ENCODE results near the gene SLC49A4. TPM values are rescaled to one million over a fixed set of nuclear protein-coding genes. Genes with fewer than 3 reads are reported as not detected.
"Not testable (repeated sequence)": the region's sequence is repeated elsewhere in the genome, so short reads cannot be mapped to it uniquely, and the experiment has no call there.

SLC49A4 gene
- 1 to 10 TPM; 1.9 TPM for total RNA-seq

- ChIA-PET POLR2A (interaction anchor here (0.6 to 0.7 kb wide), 2 partner anchors 63 to 787 kb away, joined by 3 read pairs; no protein-coding TSS in a partner anchor), CTCF (no interaction called here)
Observed at GRCh38 chr3:122794779-122795673, at the start of gene SLC49A4. Gene SLC49A4 (plus strand): TSS chr3:122795069. CDS start chr3:122795193, 124 bp downstream.

DNA sequence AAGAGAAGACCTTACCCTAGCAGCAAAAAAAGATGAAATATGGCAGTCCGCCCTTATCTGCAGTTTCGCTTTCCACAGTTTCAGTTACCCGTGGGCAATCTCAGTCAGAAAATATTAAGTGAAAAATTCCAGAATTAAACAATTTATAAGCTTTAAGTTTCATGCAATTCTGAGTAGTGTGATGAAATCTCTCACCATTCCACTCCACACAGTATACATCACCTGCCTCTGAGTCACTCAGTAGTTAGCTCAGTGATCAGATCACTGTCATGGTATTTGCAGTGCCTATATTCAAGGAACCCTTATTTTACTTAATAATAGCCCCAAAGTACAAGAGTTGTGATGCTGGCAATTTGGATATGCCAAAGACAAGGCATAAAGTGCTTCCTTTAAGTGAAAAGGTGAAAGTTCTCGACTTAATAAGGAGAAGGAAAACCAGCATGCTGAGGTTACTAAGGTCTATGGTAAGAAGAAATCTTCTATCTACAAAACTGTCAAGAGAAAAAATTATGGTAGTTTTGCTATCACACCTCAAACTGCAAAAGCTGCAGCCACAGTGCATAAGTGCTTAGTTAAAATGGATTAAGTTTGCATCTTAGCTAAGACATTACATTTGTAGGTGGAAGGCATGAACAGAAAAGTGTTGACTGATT is 49.4 kb upstream of the SLC49A4 start:
- POLR2A ChIA-PET = interaction anchor here (0.7 kb wide), 1 partner anchor 65 kb away, joined by 6 read pairs; the partner anchor contains the start of gene PARP14
- CTCF ChIA-PET = interaction anchor here (0.6 kb wide), 1 partner anchor 453 kb away, joined by 3 read pairs; no protein-coding TSS in a partner anchor

GRCh38 chr3:122747295-122747694 is 47.6 kb upstream of the SLC49A4 start:
- CTCF ChIA-PET, POLR2A ChIA-PET: not testable (repeated sequence)

- CTCF ChIA-PET = no interaction called here
- POLR2A ChIA-PET = no interaction called here
Observed at GRCh38 chr3:122748347-122748746, 46.5 kb upstream of the SLC49A4 start.

- CTCF ChIA-PET = interaction anchor here (0.8 to 1.3 kb wide), 3 partner anchors 148 to 273 kb away, joined by 3 to 6 read pairs (median 4); partner anchors contain the start of gene SEMA5B
- POLR2A ChIA-PET = interaction anchor here (0.7 kb wide), 1 partner anchor 85 kb away, joined by 5 read pairs; no protein-coding TSS in a partner anchor
Observed at GRCh38 chr3:122754929-122755328, 39.9 kb upstream of the SLC49A4 start.

DNA sequence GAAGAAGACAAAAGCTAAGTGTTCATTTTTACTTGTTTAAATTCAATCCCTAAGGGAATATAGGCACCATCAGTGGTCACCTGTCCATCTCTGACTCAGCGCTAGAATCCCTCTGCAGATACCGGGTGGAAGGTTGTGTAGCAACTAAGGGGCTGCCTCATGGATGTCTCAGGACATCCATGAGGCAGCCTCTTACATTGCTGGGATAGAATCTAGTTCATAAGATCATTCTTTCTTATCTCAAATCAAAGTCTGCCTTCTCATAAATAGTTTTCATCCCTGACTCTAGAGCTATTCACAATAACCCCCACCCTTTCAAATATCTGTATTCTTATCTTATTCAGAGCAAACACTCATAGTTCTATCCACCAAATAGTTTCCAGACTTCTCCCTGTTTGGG is 39.4 kb upstream of the SLC49A4 start:
- CTCF ChIA-PET = interaction anchor here (0.8 to 1.3 kb wide), 2 partner anchors 148 to 272 kb away, joined by 4 to 6 read pairs; partner anchors contain the start of gene SEMA5B
- POLR2A ChIA-PET = interaction anchor here (0.7 kb wide), 1 partner anchor 85 kb away, joined by 5 read pairs; no protein-coding TSS in a partner anchor

DNA sequence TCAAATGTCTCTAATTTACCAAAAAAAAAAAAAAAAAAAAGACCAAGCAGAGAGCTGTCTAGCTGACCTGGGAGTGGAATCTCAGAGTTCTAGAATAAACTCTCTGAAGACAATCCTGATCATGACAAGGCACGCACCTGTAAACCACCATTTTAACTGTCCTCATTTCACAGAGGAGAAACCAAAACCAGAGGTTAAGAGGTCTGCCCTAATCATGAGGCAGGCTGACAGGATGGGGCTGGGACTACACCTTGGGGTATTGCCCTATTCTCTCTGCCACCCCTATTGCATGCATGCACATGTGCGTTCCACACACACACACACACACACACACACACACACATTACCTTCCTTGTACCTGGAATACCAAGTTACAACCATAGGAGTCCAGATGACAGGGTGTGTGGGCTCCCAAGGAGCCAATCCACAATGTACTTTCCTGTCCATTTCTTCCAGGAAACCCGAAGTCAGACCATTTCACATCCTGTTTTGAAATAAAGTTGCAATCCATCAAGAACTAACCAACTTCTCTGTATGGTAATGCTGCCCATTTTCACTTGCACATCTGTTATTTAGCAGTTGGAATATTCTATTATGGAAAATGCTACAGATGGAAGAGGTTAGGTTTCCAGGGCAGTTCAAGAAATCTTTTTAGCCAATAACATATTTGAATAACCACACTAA is 35.9 kb upstream of the SLC49A4 start:
- CTCF ChIA-PET = no interaction called here
- POLR2A ChIA-PET = no interaction called here

- POLR2A ChIA-PET = interaction anchor here (0.5 kb wide), 1 partner anchor 18 kb away, joined by 3 read pairs; no protein-coding TSS in a partner anchor
Observed at GRCh38 chr3:122760453-122761271, 34.2 kb upstream of the SLC49A4 start.

GRCh38 chr3:122766430-122766829 is 28.4 kb upstream of the SLC49A4 start:
- POLR2A ChIA-PET = no interaction called here
- CTCF ChIA-PET = no interaction called here

More at GRCh38 chr3:122760453-122761271, 34.2 kb upstream of the SLC49A4 start:
- CTCF ChIA-PET = no interaction called here

GRCh38 chr3:122767540-122768372 is 27.1 kb upstream of the SLC49A4 start:
- CTCF ChIA-PET = no interaction called here
- POLR2A ChIA-PET = no interaction called here

- CTCF ChIA-PET = no interaction called here
- POLR2A ChIA-PET = no interaction called here
Observed at GRCh38 chr3:122770521-122771202, 24.2 kb upstream of the SLC49A4 start.

DNA sequence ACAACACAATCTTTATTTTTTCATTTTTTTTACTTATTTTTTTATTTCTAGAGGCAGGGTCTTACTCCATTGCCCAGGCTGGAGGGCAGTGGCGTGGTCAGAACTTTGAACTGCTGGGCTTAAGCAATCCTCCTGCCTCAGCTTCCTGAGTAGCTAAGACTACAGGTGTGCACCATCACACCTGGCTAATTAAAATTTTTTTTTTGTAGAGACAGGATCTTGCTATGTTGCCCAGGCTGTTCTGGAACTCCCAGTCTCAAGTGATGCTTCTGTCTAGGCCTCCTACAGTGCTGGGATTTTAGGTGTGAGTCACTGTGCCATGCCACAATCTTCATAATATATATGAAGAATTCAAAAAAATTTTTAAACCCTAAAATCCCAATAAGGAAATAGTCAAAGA is 22.0 kb upstream of the SLC49A4 start:
- ChIA-PET CTCF (no interaction called here), POLR2A (interaction anchor here (0.7 kb wide), 1 partner anchor 429 kb away, joined by 10 read pairs; the partner anchor contains the start of gene SEC22A)

DNA sequence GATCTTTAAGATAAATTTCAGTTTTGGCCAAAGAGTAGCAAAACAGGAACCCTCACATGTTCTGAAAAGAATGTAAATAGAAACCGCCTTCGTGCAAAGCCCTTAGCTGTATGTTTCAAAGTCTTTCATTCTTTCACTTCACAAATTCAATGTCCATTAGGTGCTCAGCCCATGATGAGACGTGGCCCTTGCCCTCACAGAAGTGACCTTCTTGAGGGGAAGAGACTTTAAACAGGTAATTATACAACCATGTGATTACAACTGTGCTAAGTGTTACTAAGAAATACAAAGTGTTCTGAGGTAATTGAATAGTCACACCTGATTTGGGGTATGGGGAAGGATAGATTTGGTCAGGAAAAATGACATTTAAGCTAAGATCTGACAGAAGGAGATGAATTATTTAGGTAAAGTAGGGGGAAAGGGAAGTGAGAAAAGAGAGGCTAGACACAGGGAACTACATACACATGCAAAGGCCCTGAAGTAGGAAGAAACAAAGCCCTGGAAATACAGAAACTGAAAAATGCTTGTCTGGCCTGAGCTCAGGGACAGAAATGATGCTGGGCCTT is 20.8 kb upstream of the SLC49A4 start:
- CTCF ChIA-PET = no interaction called here

GRCh38 chr3:122774564-122774963 is 20.3 kb upstream of the SLC49A4 start:
- CTCF ChIA-PET = no interaction called here
- POLR2A ChIA-PET = no interaction called here

More for the DNA sequence above, 20.8 kb upstream of the SLC49A4 start:
- POLR2A ChIA-PET = no interaction called here

DNA sequence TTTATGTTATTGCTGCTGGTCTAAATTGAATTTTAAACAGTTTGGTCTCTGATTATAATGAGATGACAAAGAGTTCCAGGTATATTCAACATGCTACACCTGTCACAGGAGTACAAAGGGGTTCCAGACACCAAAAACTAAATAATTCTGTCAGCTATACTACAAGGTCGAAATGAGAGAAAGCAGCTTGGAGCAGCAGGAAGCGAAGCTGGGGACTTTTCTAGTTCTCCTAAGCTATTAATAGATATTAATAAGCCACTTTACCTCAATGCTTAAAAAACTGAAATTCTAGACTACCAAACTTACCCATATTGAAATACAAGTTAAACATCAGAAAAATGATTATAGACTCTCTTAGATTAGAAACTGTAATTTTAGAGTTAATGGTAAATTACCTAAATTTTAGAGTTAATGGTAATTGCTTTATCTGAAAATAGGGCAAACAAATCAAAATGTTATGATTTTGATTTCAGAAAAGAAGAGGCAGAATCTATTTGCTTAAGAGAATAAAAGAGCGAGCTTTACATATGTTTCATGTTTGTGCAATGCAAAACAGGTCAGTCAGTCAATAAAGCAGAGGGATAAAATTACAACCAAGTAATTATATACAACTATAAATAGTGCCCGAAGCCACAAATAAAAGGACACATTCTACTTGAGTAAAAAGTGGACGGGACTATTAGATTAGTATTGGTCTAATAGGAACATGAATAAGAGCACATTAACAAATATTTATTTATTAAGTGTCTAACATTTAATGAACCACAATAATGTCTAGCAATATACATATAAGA is 18.0 kb upstream of the SLC49A4 start:
- ChIA-PET CTCF (no interaction called here), POLR2A (no interaction called here)

GRCh38 chr3:122777563-122777962 is 17.3 kb upstream of the SLC49A4 start:
- POLR2A ChIA-PET = no interaction called here

DNA sequence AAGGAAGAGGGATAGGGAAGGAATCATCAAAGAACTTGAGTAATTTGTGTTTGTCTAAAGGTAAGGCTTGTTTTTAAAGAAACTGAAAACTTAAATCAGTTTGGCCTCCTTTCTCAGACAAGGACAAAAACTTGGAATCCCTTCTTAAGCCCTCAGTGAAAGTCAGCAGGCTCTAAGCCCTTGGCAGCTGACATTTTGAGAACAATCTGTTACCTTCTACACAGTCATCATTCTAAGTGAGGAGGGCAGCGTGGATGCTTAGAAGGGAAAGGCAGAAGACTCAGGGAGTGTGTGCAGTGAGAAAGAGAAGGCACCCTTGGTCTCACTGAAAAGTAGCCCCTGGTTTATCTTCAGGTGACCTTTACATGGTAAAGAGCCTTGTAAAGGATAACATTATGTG is 12.1 kb upstream of the SLC49A4 start:
- CTCF ChIA-PET = no interaction called here
- POLR2A ChIA-PET = no interaction called here

More at GRCh38 chr3:122777563-122777962, 17.3 kb upstream of the SLC49A4 start:
- CTCF ChIA-PET = no interaction called here

All from activated CD8-positive, alpha-beta memory T cell treated with anti-CD3 and anti-CD28 coated beads for 36 hours (primary cell).